ENCODE results near the gene SCP2D1.

- TF ChIP-seq POLR2A (IDR thresholded peaks at IDR 0.05) (no peak), CTCF (IDR thresholded peaks at IDR 0.05 in 8 of 11, conservative IDR thresholded peaks at IDR 0.05 in 3 of 11) (no peak)
Measured at GRCh38 chr20:18796282-18796833, 17.2 kb upstream of the SCP2D1 start.

Data from spleen (tissue), 7 donors.